GM19452 (cell line): ENCODE results near the gene FAM78B.

Source experiments
- ATAC-seq: cut with Tn5 transposase; IDR thresholded peaks from one replicate; pipeline ENCODE4 v1.9.1; 2021; ENCODE audit not compliant: unreplicated experiment

FAM78B gene

DNA sequence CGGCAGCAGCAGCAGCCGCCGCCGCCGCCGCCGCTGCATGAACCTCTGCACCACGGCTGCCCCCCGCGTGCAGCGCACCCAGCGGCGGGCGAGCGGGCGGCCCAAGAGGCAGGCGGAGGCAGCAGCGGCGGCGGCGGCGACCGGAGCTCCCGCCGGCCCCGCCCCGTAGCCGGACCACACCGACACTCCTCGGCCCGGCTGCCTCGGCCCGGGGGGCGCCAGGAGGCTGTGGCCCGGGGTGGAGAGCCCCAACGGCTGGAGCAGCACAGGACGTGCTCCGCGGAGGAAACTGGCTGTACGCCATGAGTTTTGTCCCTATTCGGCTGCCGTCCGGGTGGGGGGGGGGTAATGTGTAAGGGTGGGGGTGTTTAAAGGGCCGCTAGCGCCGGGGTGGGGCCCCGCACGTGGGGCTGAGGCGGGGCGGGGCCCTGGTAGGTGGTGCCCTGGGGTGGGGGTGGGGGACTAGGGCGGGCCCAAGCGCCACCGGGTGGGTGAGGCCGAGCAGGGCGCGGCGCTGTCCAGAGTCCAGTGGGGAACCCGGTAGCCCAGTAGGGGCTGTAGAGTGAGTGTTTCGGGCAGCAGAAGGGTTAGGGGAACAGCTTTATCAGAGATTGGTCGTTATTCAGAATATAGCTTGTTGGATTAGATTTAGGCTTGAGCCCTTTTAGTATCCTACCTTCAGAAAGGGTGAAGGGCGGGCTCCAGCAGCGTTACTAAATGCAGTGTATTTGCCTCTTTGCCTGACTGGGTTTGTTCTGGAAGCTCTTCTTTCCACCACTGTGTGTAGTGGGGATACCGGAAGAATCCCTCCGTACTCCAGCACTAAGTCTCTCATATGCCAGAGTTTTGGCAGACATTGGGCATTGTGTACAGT, at the start of gene FAM78B:
FAM78B (minus strand) TSS at position 304 of the 874 bp plus-strand sequence. CDS start 753 bp downstream, outside the sequence.
- ATAC-seq = peak; percentile 37

DNA sequence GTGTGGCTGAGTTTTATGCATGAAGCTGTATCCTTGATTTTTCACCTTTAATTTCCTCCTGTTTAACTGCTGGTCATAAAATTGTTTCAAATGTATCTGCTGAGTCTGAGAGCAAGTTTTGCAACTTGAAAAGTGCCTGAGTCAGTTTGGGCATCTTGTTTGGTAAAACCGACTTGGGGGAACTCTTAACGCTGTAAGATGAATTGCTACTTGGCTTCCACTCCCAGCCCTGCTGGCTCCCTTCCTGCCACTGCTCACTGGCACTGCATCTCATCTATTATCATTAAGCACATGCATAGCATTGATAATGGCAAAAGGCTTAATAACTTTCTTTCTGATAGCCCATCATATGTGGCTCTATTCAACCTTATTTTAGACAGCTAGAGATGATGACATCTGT, 35.7 kb upstream of the FAM78B start:
- ATAC-seq = no peak

- ATAC-seq = no peak
These were observed 33.9 kb upstream of the FAM78B start for GRCh38 chr1:166200743-166201142.

DNA sequence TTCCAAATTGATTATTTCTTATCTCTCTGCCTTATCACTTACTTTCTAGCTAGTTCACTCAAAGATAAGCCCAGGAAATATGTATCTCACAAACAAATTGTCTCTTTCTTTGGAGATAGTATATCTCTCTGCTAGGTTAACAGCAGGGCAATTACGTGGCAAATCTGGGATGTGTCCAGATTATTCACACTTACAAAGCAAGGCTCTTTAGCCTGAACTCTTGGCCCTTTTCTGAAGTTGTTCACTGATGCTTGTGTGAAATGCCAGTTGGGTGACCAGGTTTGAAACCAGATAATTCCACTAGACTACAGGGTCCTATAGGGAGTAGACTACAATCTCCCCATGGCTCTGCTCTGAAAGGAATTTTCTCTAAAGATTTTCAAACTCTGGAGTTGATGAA, 30.8 kb upstream of the FAM78B start:
- no peak for ATAC-seq

GRCh38 chr1:166197141-166197540, 30.3 kb upstream of the FAM78B start:
- ATAC-seq = no peak

DNA sequence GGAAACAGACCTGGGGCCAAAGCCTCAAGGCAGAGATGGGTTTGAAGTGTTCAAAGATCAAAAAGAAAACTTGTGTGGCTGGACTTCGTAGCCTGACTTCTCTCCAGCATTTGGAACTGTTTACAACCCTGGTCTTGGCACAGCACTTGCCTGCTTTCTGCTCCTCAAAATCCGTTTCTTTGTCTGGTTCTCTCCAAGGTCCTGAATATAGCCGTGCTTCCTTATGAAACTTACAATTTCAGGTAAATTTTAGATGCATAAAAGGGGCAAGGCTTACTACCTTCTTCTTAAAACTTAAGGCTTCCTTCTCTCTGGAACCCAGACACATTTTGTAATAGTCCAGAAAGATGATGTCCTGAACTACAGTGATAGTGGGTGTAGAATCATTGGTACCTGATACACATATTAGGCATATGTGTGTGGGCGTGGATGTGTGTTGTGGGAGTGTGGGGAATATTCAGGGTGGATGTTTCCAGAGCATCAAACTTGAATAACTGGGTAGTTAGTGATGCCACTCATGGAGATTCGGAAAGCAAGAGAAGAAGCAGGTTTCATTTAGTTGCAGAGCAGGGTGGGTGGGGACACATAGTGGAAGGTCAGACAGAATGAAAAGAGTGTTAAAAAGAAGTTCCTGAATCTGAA, 26.4 kb upstream of the FAM78B start:
- ATAC-seq = no peak

DNA sequence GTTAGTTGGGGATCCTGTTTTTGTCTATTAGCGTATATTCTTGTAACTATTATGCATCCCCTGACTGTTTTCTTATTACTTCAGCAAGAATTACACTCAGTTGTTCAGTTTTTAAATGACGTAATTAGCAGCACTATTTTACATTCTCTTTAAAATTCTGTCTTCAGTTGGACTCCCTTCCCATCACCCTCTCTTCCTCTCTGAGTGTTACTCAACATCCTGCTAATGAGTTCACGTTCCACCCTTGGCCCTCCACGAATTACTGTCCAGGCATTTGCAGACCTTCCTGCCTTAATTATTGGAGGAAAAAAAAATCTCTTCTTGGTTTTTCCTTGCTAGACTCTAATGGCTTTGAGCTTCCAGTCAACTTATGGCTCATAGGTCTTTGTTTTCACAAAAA, 23.6 kb upstream of the FAM78B start:
- no peak for ATAC-seq

GRCh38 chr1:166189126-166189525, 22.3 kb upstream of the FAM78B start:
- no peak for ATAC-seq

GRCh38 chr1:166185526-166185925, 18.7 kb upstream of the FAM78B start:
- no peak for ATAC-seq

DNA sequence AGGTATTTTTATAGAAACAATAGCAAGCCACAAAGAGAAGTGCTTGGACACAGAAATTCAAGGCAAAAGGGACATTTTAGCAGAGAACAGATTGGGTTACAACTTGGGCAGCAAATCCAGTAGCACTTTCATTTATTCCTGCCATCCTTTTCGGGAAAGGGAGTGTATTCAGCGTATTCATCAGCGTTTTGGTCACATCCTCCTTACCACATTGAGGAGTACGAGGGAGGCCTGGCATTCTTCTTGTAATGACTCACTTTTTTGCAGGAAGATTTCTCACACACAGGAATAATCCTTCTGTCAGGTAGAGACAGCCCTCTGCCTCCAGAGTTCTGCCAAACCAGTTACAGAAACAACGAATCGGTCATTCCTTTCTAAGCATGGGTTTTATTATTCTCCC, 18.1 kb upstream of the FAM78B start:
- no peak for ATAC-seq

- ATAC-seq = no peak
These were observed 17.2 kb upstream of the FAM78B start for GRCh38 chr1:166184012-166184411.

- ATAC-seq = peak; percentile 56
These were observed 15.5 kb upstream of the FAM78B start for GRCh38 chr1:166182281-166182680.

DNA sequence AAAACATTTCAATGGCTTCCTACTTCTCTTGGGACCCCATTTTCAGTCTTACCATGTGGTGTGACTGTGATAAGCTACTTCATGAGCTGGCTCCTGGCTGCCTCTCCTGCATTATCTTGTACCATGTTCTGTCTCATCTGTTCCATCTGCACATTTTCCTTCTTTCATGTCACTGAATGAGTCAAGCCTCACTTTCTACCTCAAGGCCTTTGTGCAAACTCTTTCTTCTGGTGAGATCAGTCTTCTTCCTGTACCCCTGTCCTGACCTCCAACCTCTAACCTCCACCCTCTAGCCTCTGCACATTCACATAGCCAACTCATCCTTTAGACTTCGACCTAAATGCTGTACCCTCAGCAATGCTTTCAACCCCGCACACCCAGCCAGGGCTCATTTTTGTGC, 9.6 kb upstream of the FAM78B start:
- ATAC-seq = no peak

- no peak for ATAC-seq
These were observed 8.2 kb upstream of the FAM78B start for GRCh38 chr1:166175032-166175431.

DNA sequence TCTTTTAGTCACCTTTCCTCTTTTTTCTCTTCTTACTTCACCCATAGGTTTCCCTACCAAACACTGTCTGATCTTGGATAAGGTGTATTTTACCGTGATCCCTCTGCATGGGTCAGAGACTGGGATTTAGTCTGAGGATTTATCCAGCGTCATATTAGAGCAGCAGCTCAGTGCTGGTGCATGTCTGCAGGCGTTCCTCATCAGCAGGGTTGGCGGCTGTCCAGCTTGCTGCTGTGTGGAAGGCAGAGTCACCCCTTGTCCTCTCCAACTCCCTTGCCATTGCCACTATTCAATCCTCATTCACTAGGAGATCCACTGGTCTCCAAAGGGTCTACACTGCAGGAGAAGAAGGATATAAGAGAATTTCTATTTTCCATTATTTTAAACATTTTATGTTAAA, 7.3 kb upstream of the FAM78B start:
- ATAC-seq = no peak

GRCh38 chr1:166172106-166172505, 5.3 kb upstream of the FAM78B start:
- no peak for ATAC-seq

DNA sequence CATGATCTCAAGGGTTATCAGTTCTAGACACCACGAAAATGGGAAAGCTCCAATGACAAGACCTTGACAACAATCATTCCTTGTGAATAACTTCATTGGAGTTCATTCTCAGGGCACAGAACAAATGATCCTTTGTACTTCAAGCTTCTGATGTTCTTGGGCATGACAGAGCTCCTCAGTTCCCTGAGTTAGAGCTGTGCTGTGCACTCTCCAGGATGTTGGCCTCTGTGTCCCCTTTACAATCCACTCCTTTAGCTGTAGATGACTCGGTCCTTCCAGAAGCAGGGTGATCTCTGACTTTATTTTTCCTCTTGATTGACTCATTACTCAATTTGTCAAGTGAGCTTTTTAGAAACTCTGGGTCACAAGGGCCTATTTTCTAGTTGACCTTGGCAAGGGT, 3.9 kb upstream of the FAM78B start:
- ATAC-seq = no peak

DNA sequence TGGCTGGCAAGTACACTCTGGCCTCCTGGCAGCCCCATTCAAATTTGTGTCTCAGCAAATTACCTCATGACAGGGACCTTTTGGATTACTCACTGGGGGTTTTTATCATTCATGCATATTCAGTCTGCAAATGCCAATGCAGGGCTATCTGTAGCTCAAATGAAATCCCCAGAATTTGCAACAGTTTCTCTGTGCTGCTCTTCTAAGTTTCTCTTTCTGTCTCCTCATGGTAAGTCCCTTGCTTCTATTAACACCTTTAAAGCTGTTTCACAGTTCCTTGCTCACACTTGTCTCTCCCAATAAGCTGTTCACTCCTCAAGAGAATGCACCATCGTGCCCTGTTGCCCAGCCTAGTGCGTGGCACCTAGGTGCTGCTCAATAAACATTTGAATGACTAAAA, 3.3 kb upstream of the FAM78B start:
- peak; percentile 50 for ATAC-seq

DNA sequence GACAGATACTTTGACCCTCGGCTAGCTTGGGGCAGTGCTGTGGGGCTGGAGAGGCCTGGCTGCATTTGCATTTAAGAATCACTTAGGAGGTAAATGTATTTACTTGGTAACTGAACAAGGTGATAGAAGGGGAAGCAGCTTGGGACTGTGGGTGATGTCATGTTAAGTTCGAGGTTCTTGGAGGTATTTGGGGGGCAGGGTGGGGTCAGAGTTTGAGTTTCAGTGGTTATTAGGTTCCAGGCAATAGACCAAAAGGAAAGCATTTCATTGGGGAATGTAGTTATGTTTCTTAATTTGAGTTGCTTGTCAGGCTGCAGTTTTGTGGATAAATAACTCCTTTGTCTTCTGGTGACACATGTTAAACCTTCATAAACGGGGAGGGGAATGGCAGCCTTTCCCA, 2.4 kb upstream of the FAM78B start:
- ATAC-seq = no peak

DNA sequence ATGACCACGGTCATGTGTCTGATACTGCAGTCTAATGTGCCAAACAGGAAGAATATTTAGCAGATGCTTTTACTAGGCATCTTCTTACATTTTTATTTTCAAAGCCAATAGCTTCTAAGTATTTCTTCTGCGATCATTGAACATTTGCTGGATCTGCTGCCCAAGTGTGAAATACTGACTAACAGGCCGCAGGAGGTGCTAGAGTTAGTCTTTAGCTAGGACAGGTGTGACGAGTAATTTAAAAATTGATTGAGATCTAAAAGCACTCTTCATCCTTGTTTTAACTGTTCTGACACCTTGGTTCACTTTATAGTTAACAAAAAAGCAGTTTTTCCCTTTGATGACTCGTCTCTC, 748 bp upstream of the FAM78B start:
- ATAC-seq = no peak

DNA sequence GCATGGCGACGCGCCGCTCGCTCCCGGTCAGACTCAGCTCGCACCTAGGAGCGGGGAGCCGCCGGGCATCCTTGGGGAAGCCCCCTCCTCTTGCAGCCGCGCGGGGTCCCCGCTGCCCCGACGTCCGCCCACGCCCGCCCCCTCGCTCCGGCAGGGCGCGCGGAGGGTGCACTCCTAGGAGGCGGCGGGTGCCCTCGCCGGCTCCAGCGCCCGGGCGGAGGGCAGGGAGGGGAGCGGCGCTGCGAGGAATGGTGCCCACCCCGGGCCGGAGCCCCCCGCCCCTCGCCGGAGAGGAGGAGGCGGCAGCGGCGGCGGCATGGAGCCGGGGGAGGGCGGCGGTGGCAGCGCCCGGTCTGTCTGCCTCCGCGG, 488 bp downstream of the FAM78B start:
- peak; percentile 4 for ATAC-seq

- no peak for ATAC-seq
These were observed 1.0 kb downstream of the FAM78B start for GRCh38 chr1:166165661-166166328.
